ENCODE data around the gene LZTS3.
A peak's percentile ranks its signal among the peaks of the same experiment; 100 is the strongest.
"Not testable (repeated sequence)": the region's sequence is repeated elsewhere in the genome, so short reads cannot be mapped to it uniquely, and the experiment has no call there.

LZTS3 gene

DNA sequence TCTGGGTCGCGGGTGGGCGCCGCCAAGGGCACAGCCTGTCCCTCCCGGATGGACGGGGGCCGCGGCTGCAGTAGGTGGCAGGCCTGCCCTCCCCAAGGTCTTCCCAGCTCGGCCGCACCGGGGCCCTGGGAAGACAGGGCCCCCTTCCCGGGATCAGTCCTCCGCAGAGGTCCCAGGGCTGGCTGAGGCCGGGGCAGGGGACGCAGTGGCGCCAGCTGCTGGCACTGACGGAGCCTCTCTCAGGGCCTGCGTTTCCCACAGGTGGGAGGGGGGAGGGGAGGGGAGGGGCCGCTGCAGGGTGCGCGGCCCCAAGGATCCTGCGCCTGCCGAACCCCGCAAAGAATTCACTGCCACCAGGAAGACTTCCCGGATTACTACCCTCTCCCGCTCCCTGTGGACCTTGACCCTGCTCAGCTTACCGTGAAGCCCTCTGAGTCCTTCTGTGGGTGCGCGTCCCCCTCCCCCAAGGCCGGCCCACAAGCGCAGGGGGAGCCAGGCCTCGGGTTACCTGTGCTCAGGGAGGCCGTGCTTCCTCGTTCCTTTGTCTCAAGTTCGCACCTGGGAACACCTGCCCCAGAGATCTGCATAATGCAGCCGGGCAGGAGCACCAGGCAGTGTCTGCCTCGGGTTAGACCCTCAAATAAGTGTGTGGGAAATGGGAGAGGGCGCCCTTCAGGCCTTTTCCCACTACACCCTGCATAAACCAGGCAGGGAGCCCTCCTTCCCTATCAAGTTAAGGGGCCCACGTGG lies 5.1 kb downstream of the LZTS3 start:
- DNase-seq (ENCODE audit: low spot score) (no peak), FAIRE-seq (no peak)

DNA sequence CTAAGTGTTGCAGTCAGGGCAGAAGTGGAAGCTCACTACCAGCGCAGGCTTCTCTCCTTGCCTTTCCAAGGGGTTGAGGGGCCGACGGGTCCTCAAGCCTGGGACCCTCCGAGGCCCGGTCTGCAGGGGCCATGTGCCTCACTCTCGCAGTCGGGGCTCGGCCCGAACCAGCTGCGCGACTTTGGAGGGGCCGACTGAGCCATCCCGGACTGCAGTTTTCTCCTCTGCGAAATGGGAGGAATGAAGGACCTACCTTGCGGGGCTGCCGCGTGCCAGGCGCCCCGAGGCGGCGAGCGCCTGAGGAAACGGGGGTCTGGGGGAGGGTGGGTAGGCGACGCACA lies 5.6 kb downstream of the LZTS3 start:
- FAIRE-seq = no peak
- no peak for DNase-seq (ENCODE audit: low spot score)

GRCh38 chr20:3166913-3167342 lies 6.4 kb downstream of the LZTS3 start:
- no peak for FAIRE-seq
- no peak for DNase-seq (ENCODE audit: low spot score)

DNA sequence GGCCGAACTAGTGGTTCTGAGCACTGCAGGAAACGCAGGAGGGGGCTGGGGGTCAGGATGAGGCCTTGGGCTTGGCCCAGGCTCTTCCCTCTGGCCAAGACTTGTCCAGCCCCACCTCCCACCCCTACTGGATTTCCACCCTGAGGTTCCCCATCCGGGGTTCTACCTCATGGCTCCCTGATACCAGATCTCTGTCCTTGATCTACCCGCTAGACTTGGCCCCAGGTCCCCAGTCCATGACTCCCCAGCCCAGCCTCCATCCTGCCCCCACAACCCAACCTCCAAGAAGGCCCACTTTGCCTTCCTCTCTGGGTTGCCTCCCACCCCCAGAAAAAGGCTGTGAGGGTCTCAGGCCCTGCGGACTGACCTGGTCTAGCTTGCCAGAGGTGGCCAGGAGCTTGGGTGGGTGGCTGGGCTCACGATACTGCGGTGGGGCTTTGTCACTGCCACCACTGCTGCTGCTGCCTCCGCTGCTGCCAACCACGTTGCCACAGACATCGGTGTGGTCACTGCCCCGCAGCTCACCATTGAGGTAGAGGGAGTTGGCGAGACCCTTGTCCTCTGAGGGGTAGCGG lies 6.9 kb downstream of the LZTS3 start:
- DNase-seq (ENCODE audit: low spot score) (no peak), FAIRE-seq (no peak)

GRCh38 chr20:3165473-3166337 lies 7.6 kb downstream of the LZTS3 start:
- no peak for DNase-seq (ENCODE audit: low spot score)
- no peak for FAIRE-seq

DNA sequence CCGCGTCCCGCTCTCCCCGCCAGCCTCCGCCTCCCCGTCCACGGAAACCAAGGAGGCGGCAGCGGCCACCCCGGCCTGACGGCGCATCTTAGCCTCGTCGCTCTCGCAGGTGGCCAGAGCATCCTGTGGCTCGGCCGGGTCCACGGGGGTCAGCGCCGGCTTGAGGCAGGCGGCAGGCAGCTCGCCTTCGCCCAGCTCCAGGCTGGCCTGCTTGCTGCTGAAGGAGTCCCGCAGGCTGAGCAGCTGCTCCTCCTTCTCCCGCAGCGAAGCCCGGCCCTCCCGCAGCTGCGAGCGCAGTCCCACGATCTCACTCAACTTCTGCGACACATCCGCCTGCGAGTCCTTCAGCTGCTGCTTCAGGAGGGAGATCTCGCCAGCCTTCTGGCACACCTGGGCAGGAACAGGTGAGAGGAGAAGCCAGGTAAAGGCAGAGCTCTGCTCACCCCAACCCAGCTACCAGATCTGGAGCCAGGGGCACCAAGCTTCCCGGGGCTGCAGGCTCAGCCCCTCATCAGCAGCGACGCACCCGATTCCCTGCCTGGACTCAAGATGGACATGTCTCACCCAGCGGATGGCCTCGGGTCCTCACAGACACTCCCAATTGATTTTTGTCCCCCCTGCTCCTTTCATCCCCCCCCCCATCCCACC lies 8.5 kb downstream of the LZTS3 start:
- DNase-seq (ENCODE audit: low spot score) (no peak), FAIRE-seq (no peak)

DNA sequence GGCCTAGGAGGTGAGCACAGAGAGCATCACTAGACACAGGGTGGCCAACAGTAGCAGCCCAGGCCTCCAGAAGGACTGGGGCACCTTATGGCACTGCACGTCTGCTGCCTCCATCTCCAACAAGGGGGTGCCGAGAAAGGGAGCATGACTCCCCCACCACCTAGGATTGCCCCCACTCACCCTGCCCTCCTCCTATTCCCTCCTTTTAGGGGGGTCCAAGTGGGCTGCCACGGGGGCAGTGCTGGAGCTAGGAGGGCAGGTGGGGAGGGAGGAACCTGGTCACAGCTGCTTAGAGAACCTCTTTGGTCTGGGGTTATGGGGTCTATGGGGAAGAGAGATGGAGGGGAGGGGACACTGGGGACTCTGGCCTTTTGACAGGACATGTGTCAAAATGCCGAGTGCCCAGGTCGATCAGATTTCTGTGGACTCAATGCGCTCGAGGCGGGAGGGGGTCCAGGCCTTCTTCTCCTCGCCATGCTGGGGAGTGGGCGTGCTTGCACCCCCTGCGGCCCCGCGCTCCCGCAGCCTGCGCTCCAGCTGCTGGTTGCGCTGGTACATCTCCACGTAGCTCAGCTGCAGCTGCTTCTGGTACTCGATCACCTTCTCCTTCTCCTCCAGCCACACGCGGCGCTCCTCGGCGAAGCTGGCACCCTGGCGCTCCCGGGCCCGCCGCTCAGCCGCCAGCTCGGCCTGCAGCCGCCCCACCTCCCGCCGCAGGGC lies 9.1 kb downstream of the LZTS3 start:
- no peak for DNase-seq (ENCODE audit: low spot score)
- FAIRE-seq = no peak

- FAIRE-seq = no peak
These were observed 10.0 kb downstream of the LZTS3 start for GRCh38 chr20:3163099-3164042.

DNA sequence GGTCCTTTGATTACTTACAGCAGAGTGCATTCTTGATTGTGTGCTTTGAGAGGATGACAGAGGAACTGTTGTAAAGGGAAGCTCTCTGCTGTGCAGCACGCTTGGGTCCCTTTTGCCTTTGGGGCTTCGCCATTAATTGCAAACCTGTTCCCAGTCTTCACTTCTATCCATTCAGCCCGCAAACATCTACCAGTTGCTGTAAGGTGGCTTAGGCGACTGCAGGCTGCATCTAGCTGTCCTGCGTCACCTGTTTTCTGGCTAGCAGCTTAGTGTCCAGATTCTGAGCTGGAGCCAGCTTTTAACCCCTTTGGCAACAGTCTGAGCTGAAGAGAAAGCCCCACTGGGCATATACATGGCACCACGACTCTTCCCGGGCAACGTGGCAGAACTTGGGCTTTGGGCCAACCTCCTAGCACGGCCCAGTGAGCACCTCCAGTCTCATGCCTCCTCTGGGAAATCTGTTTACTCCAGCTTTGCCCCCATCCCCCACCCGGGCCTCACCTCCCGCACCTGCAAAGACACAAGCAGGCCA lies 11.2 kb downstream of the LZTS3 start:
- FAIRE-seq (no peak), DNase-seq (ENCODE audit: low spot score) (no peak)

More at GRCh38 chr20:3163099-3164042, 10.0 kb downstream of the LZTS3 start:
- no peak for DNase-seq (ENCODE audit: low spot score)

DNA sequence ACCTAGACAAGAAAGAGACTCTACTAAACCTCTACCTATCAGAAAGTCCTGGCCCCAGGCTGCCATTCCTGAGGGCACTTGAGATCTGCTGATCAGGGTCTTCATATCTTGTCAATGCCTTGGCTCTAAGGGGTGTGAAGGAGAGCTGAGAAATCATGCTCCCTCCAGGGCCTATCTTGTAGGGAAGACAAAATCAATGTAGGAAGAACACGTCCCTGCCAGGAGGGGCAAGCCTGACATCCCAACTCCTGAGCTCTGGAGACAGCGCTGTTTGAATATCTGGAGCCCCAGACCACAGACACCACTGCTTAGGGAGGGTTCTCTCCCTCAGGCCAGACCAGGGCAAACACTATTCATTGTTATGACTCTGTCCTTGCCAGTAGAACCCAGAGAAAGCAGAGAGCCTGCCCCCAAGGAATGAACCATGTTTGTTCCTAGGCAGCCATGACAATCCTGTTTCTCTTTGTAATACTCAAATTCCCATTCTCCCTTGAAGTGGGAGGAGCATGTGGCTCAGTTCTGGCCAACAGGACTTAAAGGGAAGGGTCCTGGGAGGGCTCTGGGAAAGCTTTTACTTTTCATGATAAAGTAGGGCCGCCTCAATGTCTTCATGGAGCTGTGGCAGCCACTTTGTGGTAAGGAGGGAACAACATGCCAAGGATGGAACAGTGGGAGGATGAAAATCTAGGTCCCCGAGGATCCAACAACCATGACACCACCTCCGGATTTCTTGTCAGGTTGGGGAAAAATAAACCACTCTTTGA lies 11.9 kb downstream of the LZTS3 start:
- no peak for FAIRE-seq
- DNase-seq (ENCODE audit: low spot score) = no peak

GRCh38 chr20:3160418-3160817 lies 12.9 kb downstream of the LZTS3 start:
- FAIRE-seq (no peak), DNase-seq (ENCODE audit: low spot score) (no peak)

- no peak for FAIRE-seq
These were observed 14.3 kb downstream of the LZTS3 start for GRCh38 chr20:3158968-3159431.

DNA sequence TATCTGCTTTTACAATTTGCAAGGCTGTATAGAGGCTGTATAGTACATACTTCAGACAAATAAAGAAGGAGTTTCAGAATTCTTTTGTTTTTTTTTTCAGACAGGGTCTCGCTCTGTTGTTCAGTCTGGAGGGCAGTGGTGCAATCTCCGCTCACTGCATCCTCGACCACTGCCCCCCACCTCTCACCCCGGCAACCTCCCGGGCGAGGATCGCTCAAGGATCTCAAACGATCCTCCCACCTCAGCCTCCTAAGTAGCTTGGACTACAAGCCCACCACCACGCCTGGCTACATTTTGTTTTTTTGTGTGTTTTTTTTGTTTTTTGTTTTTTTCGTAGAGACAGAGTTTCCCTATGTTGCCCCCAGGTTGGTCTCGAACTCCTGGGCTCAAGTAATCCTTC lies 15.5 kb downstream of the LZTS3 start:
- FAIRE-seq (no peak), DNase-seq (ENCODE audit: low spot score) (no peak)

More at GRCh38 chr20:3158968-3159431, 14.3 kb downstream of the LZTS3 start:
- DNase-seq (ENCODE audit: low spot score) = peak; percentile 6

DNA sequence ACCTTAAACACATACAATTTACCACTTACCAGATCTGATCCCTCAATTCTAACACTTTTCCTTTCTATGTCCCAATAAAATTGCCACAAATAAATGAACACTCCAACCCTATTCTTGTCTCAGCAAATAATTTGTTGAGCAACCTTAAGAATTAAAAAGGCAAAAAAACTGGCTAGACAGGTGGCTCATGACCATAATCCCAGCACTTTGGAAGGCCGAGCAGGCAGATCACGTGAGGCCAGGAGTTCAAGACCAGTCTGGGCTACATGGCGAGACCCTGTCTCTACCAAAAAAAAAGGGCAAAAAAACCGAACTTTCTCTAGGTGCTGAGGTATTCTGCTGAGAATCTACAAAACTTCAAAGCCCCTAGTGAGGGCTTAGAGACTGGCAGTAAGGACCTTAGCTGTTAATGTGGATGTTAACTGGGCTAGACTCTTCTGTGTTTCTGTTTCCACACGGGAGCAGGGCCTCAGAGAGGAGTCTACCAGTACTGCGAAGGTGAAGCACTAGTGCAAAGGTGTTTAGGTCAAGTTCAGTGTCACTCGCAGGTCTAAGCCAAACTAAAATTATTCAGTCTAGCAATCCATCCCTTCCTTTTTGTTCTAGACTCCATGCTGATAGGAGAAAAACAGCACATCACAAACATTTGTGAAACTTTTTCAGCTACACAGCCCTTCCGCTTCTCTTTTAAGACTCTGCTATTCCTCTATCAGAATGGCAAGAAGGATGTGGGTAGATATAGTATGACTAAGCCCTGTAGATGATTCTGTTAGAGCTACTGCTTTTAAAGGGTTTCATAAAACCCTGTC lies 16.3 kb downstream of the LZTS3 start:
- DNase-seq (ENCODE audit: low spot score) (no peak), FAIRE-seq (no peak)

DNA sequence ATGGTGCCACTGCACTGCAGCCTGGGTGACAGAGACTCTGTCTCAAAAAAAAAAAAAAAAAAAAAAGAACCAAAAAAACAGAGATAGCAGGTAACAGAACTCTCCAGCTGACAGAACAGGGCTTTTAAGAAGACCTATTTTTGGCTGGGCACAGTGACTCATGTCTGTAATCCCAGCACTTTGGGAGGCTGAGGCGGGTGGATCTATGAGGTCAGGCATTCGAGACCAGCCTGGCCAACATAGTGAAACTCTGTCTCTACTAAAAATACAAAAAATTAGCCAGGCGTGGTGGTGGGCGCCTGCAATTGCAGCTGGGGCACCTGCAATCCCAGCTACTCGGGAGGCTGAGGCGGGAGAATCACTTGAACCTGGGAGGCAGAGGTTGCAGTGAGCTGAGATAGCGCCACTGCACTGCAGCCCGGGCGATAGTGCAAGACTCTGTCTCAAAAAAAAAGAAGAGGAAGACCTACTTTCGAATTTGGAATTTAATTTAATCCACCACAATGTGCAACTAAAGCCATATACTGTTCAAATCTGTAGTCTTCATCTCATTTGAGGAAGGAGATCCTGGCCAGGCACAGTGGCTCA lies 21.2 kb downstream of the LZTS3 start:
- not testable (repeated sequence) for FAIRE-seq; DNase-seq (ENCODE audit: low spot score)

- DNase-seq (ENCODE audit: low spot score) (no peak), FAIRE-seq (no peak)
These were observed 22.4 kb downstream of the LZTS3 start for GRCh38 chr20:3150908-3151307.

DNA sequence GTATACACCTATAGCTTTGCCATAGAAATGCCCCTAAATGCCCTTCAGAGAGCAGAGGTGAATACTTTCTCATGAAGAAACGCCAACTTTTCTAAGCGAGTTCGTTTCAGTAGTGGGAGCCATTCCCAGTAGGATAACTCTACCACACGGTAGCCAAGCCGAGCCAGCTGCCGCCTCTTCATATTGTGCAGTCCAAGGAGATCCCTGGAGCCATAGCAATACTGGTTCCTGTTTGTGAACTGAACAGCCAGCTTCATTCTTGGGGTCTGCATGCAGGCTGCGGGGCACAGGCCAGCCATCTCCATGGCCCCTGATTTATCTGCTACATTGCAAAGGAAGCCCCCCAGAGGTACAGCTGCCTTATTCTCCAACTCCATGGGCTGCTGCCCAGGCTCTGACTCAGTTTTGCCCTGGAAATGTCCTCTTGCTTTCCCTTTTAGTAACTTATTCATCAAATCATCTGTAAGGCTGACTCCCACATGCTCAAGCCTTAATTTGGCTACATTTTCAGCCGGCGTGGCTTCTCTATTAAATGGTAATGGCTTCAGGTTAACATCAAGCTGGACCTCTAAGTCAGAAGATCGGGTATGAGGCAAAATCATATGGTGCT lies 26.5 kb downstream of the LZTS3 start:
- FAIRE-seq (no peak), DNase-seq (ENCODE audit: low spot score) (no peak)
